WTC11 (cell line): ENCODE data around the gene SPATA2L. TPM values are rescaled to one million over a fixed set of nuclear protein-coding genes. Genes with fewer than 3 reads are reported as not detected.

Experiments used
- ATAC-seq: fragments of 200-7000 bp; cut with Tn5 transposase; 2 replicates; pipeline ENCODE4 v1.10.0; 2021; ENCODE audit warnings: mild to moderate bottlenecking, moderate library complexity
- CTCF ChIA-PET: fragments of 300-600 bp; sonication (Branson Sonifier 250); formaldehyde crosslinking; loops from one replicate; lab custom pipeline; 2021; ENCODE audit warnings: antibody characterized with exemption; lab: Charles Lee
- POLR2A ChIA-PET: fragments of 350-600 bp; sonication (Branson Sonifier 250); formaldehyde crosslinking; loops from one replicate; lab custom pipeline; 2021; ENCODE audit warnings: antibody characterized with exemption; lab: Charles Lee
- DNase-seq: peaks from one replicate; pipeline ENCODE4 v3.0.0; 2021; ENCODE audit warnings: low spot score
- H3K27ac Mint-ChIP-seq: 2 replicates; pipeline ENCODE4 v1.8.0; 2021; ENCODE audit warnings: mixed read lengths
- H3K27me3 Mint-ChIP-seq: 2 replicates; pipeline ENCODE4 v1.8.0; 2021; ENCODE audit warnings: low read depth, mild to moderate bottlenecking, moderate library complexity, mixed read lengths
- H3K36me3 Mint-ChIP-seq: 2 replicates; pipeline ENCODE4 v1.8.0; 2021; ENCODE audit warnings: mixed read lengths
- H3K4me1 Mint-ChIP-seq: 2 replicates; pipeline ENCODE4 v1.8.0; 2022; ENCODE audit warnings: mixed read lengths
- H3K4me3 Mint-ChIP-seq: 2 replicates; pipeline ENCODE4 v1.8.0; 2021; ENCODE audit warnings: mild to moderate bottlenecking, moderate library complexity, mixed read lengths
- H3K9me3 Mint-ChIP-seq: 2 replicates; pipeline ENCODE4 v1.8.0; 2021; ENCODE audit warnings: mixed read lengths
- AFF4 ChIP-seq: sonication (generic); formaldehyde crosslinking; IDR thresholded peaks from 2 replicates; pipeline ENCODE4 v1.8.1; 2023; ENCODE audit warnings: mild to moderate bottlenecking, missing genetic modification reagents, borderline replicate concordance
- ATF1 ChIP-seq: sonication (generic); formaldehyde crosslinking; IDR thresholded peaks from 2 replicates; pipeline ENCODE4 v1.8.1; 2023; ENCODE audit warnings: mild to moderate bottlenecking, moderate library complexity, missing genetic modification reagents
- ATF3 ChIP-seq: sonication (generic); formaldehyde crosslinking; conservative IDR thresholded peaks from 2 replicates; pipeline ENCODE4 v1.8.1; 2022; ENCODE audit warnings: mild to moderate bottlenecking, missing genetic modification reagents
- E2F1 ChIP-seq: sonication (generic); formaldehyde crosslinking; IDR thresholded peaks from 2 replicates; pipeline ENCODE4 v1.8.0; 2022; ENCODE audit warnings: mild to moderate bottlenecking, missing genetic modification reagents
- E2F5 ChIP-seq: sonication (generic); formaldehyde crosslinking; IDR thresholded peaks from 2 replicates; pipeline ENCODE4 v1.8.1; 2022; ENCODE audit warnings: mild to moderate bottlenecking, moderate library complexity, missing genetic modification reagents
- ETV6 ChIP-seq: sonication (generic); formaldehyde crosslinking; IDR thresholded peaks from 2 replicates; pipeline ENCODE4 v1.8.1; 2022; ENCODE audit warnings: mild to moderate bottlenecking, missing genetic modification reagents
- FOXK1 ChIP-seq: sonication (generic); formaldehyde crosslinking; IDR thresholded peaks from 2 replicates; pipeline ENCODE4 v1.8.0; 2022; ENCODE audit warnings: mild to moderate bottlenecking, moderate library complexity, missing genetic modification reagents
- FOXP1 ChIP-seq: sonication (generic); formaldehyde crosslinking; IDR thresholded peaks from 2 replicates; pipeline ENCODE4 v1.8.0; 2022; ENCODE audit warnings: missing genetic modification reagents, mild to moderate bottlenecking, moderate library complexity, borderline replicate concordance
- GRHL2 ChIP-seq: fragments of 250-450 bp; sonication (Bioruptor Pico); IDR thresholded peaks from 2 replicates; pipeline ENCODE4 v1.8.0; 2022; ENCODE audit warnings: mild to moderate bottlenecking, moderate library complexity; ENCODE audit not compliant: insufficient replicate concordance, severe bottlenecking
- IRF1 ChIP-seq: sonication (generic); formaldehyde crosslinking; IDR thresholded peaks from 2 replicates; pipeline ENCODE4 v1.8.0; 2023; ENCODE audit warnings: missing genetic modification reagents
- MAX ChIP-seq: sonication (generic); formaldehyde crosslinking; IDR thresholded peaks from 2 replicates; pipeline ENCODE4 v1.8.0; 2022; ENCODE audit warnings: mild to moderate bottlenecking, missing genetic modification reagents
- NFATC4 ChIP-seq: fragments of 250-450 bp; sonication (Bioruptor Pico); IDR thresholded peaks from 2 replicates; pipeline ENCODE4 v1.9.0; 2021; ENCODE audit warnings: mild to moderate bottlenecking
- RORB ChIP-seq: fragments of 250-450 bp; sonication (Bioruptor Pico); IDR thresholded peaks from 2 replicates; pipeline ENCODE4 v1.9.0; 2021; ENCODE audit warnings: mild to moderate bottlenecking
- ZBTB43 ChIP-seq: sonication (generic); formaldehyde crosslinking; IDR thresholded peaks from 2 replicates; pipeline ENCODE4 v1.8.1; 2023; ENCODE audit warnings: mild to moderate bottlenecking, missing genetic modification reagents
- ZMAT4 ChIP-seq: fragments of 250-450 bp; sonication (Bioruptor Pico); IDR thresholded peaks from 2 replicates; pipeline ENCODE4 v1.9.0; 2021; ENCODE audit warnings: mild to moderate bottlenecking
- ZNF396 ChIP-seq: fragments of 250-450 bp; sonication (Bioruptor Pico); IDR thresholded peaks from 2 replicates; pipeline ENCODE4 v1.8.0; 2021; ENCODE audit warnings: mild to moderate bottlenecking, moderate library complexity, borderline replicate concordance
- total RNA-seq: library from RNA; stranded (reverse); gene quantifications from 3 replicates; pipeline ENCODE4 v1.2.3, GENCODE V29; 2021

SPATA2L gene
- total RNA-seq, 1 experiment from 2014 or later: 15.7 TPM

GRCh38 chr16:89691231-89691985 is 10.1 kb downstream of the SPATA2L start:
- CTCF ChIA-PET: no interaction called here
- DNase-seq: no peak
- no peak for ATAC-seq
- Mint-ChIP-seq H3K36me3 (peaks cover 34% of the 10 kb centered on the region), H3K9me3 (no peaks in the 10 kb centered on the region), H3K27me3 (no peaks in the 10 kb centered on the region), H3K4me3 (no peak overlapping the region), H3K27ac (no peak overlapping the region), H3K4me1 (peaks cover 7% of the 10 kb centered on the region)
- POLR2A ChIA-PET: no interaction called here
- TF ChIP-seq ZNF396 (CRISPR knock-in tag): no peak
- no peak for TF ChIP-seq AFF4 (CRISPR knock-in tag)
- TF ChIP-seq ZMAT4 (CRISPR knock-in tag): no peak
- TF ChIP-seq FOXP1 (CRISPR knock-in tag): no peak
- TF ChIP-seq IRF1 (CRISPR knock-in tag): no peak
- TF ChIP-seq ETV6 (CRISPR knock-in tag): no peak
- TF ChIP-seq GRHL2 (CRISPR knock-in tag): no peak
- no peak for TF ChIP-seq E2F5 (CRISPR knock-in tag)
- no peak for TF ChIP-seq FOXK1 (CRISPR knock-in tag)
- no peak for TF ChIP-seq ATF3 (CRISPR knock-in tag)
- TF ChIP-seq MAX (CRISPR knock-in tag): no peak
- TF ChIP-seq ZBTB43 (CRISPR knock-in tag): no peak
- no peak for TF ChIP-seq ATF1 (CRISPR knock-in tag)
- TF ChIP-seq E2F1: no peak
- no peak for TF ChIP-seq NFATC4 (CRISPR knock-in tag)
- no peak for TF ChIP-seq RORB (CRISPR knock-in tag)
